GM19328 (cell line): ENCODE measurements around the gene MGMT.

Experiments used
- ATAC-seq: cut with Tn5 transposase; IDR thresholded peaks from one replicate; pipeline ENCODE4 v1.9.1; 2021; ENCODE audit warnings: mild to moderate bottlenecking, moderate library complexity; ENCODE audit not compliant: unreplicated experiment

MGMT gene

DNA sequence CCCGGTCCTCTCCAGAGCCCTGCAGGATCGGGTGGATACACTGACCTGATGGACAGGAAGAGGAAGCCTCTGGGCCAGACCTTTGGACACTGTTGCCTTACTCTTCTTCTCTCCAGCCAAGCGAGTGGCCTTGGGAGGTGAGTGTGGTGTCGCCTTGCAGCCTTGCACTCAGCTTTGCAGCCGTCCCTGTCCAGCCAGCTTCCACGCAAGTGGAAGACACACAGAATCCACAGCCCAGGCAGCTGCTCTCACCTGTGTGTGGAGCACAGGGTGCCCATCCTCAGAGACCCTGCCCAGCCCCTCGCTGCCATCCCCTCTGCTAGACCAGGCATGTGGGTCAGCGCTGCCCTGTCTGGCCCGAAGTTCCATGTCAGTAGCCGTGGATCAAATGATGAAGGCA is 258.0 kb downstream of the MGMT start:
- no peak for ATAC-seq

- no peak for ATAC-seq
Measured at GRCh38 chr10:129725482-129725881, 258.4 kb downstream of the MGMT start.

DNA sequence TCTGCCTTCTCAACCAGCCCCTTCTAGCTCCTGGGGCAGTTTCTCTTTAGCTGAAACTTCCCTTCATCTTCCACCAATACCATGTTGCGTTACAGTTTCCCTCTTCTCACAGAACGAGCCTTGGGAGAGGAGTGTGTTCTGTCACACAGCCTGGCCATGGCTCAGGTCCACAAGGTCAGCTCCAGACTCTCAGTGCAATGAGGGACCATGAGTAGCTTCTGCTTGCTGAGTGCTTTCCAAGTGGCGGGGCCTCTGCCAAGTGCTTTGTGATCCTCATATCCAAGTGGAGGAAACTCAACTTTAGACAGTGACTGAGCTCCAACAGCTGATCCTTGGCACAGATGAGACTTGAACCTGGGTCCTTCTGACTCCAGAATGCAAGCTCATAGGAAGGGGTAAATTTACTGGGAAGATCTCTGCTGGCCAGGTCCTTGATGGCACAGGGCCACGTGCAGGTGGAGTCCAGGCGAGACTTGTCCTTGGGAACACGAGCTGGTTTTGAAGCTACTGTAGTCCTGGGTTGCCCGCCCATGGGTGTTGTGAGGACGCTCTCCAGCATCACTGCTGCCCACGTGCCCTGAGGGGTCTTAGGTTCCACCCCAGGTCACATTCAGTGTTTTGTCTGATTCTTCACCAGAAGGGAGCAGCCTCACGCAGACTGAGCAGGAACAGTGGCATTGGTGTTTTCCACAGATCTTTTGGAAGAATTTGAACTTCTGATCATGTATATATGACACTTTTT is 259.0 kb downstream of the MGMT start:
- no peak for ATAC-seq

GRCh38 chr10:129727071-129727470 is 260.0 kb downstream of the MGMT start:
- ATAC-seq: no peak

DNA sequence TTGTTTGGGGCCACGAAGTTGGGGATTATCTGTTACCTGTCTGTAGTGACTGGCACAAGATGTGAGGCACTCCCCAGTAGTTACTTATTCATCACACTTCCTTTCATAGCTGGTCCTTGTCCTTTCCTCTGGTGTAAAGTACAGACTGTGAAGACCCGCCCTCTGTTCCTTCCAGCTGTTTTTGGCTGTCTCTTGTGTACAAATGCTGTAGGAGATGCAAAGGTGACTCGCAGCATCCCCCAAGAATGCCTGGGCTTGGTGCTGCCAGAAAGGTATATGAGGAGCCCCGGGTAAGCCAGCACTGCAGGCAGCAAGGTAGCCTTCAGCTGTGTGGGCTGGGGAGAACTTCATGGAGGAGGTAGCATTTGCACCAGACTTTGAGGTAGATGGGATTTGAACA is 260.5 kb downstream of the MGMT start:
- no peak for ATAC-seq

- ATAC-seq: no peak
Measured at GRCh38 chr10:129728246-129728820, 261.3 kb downstream of the MGMT start.

DNA sequence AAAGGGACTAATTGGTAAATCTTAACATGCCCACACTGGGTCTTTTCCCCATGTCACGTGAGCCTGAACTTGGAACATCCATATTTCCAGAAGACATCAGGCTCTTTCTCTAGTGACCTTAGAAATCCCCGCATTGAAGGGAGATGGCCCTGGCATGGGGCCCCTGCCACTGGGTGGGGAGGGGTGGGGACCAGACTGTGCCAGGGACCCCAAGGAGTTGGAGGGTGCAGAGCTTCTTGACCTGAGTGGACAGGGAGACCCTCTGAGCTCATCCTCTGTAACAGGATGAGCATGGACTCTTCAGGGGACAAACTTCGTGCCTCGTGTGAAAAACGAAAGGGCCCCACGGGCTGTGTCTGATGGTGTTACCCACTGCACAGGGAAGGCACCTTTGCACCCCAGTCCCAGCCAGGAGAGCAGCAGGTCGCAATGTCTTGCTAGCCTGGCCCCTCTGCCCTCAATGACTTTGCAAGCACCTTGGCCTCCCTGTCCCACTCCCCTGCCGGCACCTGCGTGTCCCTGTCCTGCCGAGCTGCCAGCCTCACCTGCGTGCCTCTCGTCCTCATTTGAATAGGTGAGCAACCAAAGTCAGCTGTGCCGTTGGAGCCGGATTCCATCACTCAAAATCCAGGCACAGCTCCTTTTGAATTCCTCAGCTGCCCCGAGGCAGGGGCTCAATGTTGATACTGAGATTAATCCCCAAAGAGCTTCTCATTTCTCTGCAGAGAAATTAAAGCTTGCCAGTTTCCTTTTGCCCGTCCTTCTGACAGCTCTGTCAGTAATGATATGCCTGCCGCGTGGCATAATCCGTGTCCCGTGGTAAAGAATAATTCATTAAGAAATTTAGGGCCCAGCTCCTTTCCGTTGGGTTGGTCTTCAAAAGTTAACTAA is 262.1 kb downstream of the MGMT start:
- no peak for ATAC-seq

GRCh38 chr10:129730272-129730992 is 263.4 kb downstream of the MGMT start:
- ATAC-seq: no peak

DNA sequence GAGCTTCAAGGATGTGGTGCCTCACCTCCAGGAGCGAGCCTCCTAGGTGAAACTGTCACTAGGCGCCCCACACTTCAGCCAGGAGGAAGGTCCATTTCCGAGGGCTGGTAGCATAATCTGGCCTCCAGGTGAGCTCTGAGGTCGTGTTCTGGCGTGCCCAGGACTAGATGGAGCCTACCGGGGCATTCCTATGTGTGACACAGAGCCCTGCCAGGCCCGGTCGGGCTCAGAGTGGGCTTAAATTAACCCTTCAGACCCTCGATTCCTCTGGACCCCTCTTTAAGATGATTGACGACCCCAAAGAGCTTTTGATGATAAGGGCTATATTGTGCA is 263.9 kb downstream of the MGMT start:
- ATAC-seq: no peak

DNA sequence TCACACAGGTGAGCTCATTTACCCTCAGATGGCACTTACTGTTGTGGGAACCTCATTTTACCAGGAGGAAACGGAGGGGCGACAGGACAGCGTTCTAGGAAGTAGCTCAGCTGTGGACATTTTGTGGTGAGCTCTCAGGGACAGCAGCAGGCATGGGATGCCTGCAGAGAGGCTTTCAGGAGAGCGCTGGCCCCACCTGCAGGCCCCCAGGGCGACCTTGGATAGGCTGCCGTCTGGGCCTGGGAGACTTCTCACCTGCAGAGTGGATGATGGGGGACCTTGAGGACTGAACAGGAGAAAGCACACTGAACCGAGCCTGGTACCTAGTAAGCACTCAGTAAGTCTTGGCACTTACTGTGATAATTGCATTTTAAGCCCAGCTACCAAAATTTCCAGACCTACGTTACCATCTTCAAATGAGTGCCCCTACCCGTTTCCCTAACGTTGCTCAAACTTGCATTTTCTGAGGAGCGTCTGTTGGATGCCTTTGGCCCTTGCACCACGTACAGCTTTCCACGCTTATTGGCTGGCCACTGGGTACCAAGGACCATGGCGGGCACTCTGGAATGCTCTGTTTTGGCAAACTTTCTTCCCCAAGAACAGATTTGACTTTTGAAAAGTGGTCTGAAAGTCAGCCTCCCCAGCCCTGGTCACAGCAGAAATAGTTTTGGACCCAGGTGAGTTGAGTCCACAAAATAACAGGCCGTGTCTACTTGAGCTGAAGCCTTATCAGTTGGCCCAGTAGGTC is 273.7 kb downstream of the MGMT start:
- ATAC-seq: no peak

GRCh38 chr10:129741280-129741977 is 274.4 kb downstream of the MGMT start:
- ATAC-seq: no peak

- ATAC-seq: no peak
Measured at GRCh38 chr10:129741978-129742741, 275.1 kb downstream of the MGMT start.

DNA sequence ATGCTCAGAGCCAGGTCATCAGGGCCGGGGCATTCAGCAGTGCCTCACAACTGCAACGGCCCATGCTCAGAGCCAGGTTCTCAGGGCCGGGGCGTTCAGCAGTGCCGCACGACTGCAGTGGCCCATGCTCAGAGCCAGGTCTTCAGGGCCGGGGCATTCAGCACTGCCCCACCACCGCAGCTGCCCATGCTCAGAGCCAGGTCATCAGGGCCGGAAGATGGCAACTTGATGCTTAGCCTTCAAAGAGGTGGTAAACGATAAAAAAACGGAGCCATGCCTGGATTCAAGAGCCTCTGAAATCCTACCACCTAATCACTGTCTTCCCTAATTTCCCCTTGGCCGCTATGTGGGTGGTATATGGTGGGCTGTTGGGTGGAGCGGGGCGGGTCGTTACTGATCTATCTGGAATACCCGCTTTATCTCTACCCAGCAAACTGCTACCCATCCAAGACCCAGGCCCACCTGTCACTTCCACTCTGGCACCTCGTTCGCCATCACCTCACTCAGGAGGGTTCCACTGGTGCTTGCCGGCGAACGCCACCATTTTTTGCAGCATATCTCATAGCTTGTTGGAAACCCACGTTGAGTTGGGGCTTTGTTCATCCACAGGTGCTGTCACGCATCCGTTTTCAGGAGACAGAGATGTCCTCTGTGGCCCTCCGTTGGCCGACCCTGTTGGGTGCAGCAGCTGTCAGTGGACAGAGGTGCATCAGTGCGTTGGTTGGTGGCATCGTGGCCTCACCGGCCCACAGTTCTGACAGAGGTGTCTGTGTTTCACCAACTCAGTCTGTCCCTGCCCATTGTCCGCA is 275.9 kb downstream of the MGMT start:
- ATAC-seq: no peak

DNA sequence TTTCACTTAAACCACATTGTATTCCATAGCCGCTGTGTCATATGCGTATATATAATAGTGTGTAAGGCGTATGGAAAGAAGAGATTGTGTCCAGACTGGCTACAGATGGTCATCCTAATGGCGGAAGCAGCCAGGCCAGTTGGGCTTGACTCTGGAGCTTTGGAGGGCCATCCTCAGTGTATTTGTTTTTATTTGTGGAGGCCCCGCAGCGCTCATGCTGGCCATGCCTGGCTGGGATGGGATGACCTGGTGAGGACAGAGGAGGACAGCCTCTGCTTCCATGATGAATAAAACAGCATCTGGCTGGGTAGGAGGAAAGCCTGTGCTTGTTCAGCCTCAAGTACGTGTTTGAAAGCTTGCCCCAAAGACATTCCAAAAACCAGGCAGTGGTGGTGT is 276.7 kb downstream of the MGMT start:
- ATAC-seq: no peak

GRCh38 chr10:129744134-129745111 is 277.4 kb downstream of the MGMT start:
- no peak for ATAC-seq

DNA sequence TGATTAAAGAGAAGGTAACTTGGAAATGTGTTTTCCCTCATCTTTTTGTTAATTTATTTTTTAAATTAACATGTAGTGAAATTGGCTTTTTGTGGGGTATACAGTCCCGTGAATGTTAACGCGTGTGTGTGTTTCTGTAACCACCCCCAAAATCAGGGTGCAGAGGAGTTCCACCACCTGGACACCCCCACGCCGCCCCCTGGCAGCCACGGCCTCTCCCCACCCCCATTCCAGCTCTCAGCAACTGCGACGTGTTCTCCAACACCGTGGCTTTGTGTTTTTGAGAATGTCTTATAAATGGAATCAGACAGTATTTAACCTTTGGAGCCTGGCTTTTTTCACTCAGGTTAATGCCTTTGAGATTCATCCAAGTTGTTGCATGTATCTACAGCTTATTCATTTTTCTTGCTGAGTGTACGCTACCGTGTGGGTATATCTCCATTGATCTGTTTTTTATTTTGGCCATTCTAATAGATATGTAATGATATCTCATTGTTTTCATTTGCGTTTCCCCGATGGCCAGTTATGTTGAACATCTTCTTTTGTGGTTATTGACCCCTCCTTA is 278.2 kb downstream of the MGMT start:
- ATAC-seq: no peak
